ENCODE results near the gene RAB23.

RAB23 gene

DNA sequence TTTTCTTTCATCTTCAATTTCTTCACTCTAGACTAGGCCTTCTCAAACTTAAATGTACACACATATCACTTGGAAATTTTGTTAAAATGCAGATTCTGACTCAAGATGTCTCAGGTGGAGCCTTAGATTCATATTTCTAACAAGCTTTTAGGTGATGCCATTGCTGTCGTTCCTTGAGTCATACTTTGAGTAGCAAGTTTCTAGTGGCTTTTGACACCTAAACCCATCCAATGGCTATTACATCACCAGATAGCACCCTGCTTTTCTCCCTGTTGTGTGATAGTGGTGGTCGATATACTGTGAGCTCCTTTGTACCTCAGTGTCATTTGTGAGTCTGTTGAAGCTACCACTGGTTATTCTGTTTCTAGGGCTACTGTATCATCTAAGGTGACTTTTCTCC lies 84.8 kb downstream of the RAB23 start:
- DNase-seq (ENCODE audit: low read depth): no peak
- TF ChIP-seq, protein P1, sequence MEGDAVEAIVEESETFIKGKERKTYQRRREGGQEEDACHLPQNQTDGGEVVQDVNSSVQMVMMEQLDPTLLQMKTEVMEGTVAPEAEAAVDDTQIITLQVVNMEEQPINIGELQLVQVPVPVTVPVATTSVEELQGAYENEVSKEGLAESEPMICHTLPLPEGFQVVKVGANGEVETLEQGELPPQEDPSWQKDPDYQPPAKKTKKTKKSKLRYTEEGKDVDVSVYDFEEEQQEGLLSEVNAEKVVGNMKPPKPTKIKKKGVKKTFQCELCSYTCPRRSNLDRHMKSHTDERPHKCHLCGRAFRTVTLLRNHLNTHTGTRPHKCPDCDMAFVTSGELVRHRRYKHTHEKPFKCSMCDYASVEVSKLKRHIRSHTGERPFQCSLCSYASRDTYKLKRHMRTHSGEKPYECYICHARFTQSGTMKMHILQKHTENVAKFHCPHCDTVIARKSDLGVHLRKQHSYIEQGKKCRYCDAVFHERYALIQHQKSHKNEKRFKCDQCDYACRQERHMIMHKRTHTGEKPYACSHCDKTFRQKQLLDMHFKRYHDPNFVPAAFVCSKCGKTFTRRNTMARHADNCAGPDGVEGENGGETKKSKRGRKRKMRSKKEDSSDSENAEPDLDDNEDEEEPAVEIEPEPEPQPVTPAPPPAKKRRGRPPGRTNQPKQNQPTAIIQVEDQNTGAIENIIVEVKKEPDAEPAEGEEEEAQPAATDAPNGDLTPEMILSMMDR (IDR thresholded peaks at IDR 0.05; ENCODE audit: insufficient read depth, low read depth, low read length, missing control alignments): no peak

More for the DNA sequence above, 84.8 kb downstream of the RAB23 start:
- no peak overlapping the region for H3K4me3 ChIP-seq (ENCODE audit: low read length)
